SK-N-SH treated with all-trans-retinoic acid at 6 μM for 48 hours (cell line): Measurements from ENCODE around the gene ASCL2.

ENCODE experiments used
- BACH2 ChIP-seq: fragments of 250-450 bp; sonication (Bioruptor Pico); IDR thresholded peaks from 2 replicates; pipeline ENCODE4 v1.9.0; 2021; ENCODE audit warnings: mild to moderate bottlenecking, borderline replicate concordance
- ISL1 ChIP-seq: fragments of 250-450 bp; sonication (Bioruptor Pico); IDR thresholded peaks from 2 replicates; pipeline ENCODE4 v2.1.2; 2022; ENCODE audit warnings: mild to moderate bottlenecking, moderate library complexity
- PPARA ChIP-seq: fragments of 250-450 bp; sonication (Bioruptor Pico); IDR thresholded peaks from 2 replicates; pipeline ENCODE4 v1.5.0; 2020; ENCODE audit warnings: mild to moderate bottlenecking, borderline replicate concordance
- RARB ChIP-seq: fragments of 250-450 bp; sonication (Bioruptor Pico); IDR thresholded peaks from 2 replicates; pipeline ENCODE4 v1.8.0; 2021; ENCODE audit warnings: mild to moderate bottlenecking, moderate library complexity
- ZFP3 ChIP-seq: fragments of 250-450 bp; sonication (Bioruptor Pico); IDR thresholded peaks from 2 replicates; pipeline ENCODE4 v1.5.0; 2020; ENCODE audit warnings: mild to moderate bottlenecking, moderate library complexity
- TF ChIP-seq, protein P1 (sequence below): fragments of 250-450 bp; sonication (Bioruptor Pico); IDR thresholded peaks from 2 replicates; pipeline ENCODE4 v1.8.0; 2020; ENCODE audit warnings: mild to moderate bottlenecking, moderate library complexity, borderline replicate concordance

- TF ChIP-seq ISL1 (CRISPR knock-in tag) (no peak), RARB (CRISPR knock-in tag) (no peak), PPARA (no peak), BACH2 (CRISPR knock-in tag) (no peak), ZFP3 (no peak)
- TF ChIP-seq, protein P1, sequence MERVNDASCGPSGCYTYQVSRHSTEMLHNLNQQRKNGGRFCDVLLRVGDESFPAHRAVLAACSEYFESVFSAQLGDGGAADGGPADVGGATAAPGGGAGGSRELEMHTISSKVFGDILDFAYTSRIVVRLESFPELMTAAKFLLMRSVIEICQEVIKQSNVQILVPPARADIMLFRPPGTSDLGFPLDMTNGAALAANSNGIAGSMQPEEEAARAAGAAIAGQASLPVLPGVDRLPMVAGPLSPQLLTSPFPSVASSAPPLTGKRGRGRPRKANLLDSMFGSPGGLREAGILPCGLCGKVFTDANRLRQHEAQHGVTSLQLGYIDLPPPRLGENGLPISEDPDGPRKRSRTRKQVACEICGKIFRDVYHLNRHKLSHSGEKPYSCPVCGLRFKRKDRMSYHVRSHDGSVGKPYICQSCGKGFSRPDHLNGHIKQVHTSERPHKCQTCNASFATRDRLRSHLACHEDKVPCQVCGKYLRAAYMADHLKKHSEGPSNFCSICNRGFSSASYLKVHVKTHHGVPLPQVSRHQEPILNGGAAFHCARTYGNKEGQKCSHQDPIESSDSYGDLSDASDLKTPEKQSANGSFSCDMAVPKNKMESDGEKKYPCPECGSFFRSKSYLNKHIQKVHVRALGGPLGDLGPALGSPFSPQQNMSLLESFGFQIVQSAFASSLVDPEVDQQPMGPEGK (CRISPR knock-in tag) = no peak
These were observed 49.5 kb upstream of the ASCL2 start for GRCh38 chr11:2319791-2320472.
